CD4-positive, CD25-positive, alpha-beta regulatory T cell (primary cell): Measurements from ENCODE around the gene MVD. TPM values are rescaled to one million over a fixed set of nuclear protein-coding genes. Genes with fewer than 3 reads are reported as not detected.
A peak's percentile ranks its signal among the peaks of the same experiment; 100 is the strongest.

Experiments
- ATAC-seq, 2 donors: fragments of 150-1000 bp; cut with Tn5 transposase; one replicate each; pipeline ENCODE4 v1.10.0; 2021; ENCODE audit warnings: low read depth in 2 of 2, moderate number of reproducible peaks in 2 of 2, moderate library complexity in 1 of 2
- DNase-seq, 3 donors: peaks; one replicate each; pipeline versions ENCODE4 v3.0.0 to v3.0.0-alpha.2; 2012 to 2022; ENCODE audit warnings: mixed read lengths in 1 of 3
- H3K27ac ChIP-seq: one replicate; pipeline ENCODE4 v1.7.0; 2013; ENCODE audit warnings: mild to moderate bottlenecking, low read length; ENCODE audit not compliant: insufficient read depth, poor library complexity, severe bottlenecking
- H3K27me3 ChIP-seq: one replicate; pipeline ENCODE4 v1.7.0; 2013; ENCODE audit warnings: low read length; ENCODE audit not compliant: control insufficient read depth, insufficient read depth
- H3K36me3 ChIP-seq: one replicate; pipeline ENCODE4 v1.7.0; 2013; ENCODE audit warnings: mild to moderate bottlenecking, low read length, moderate library complexity; ENCODE audit not compliant: control insufficient read depth, insufficient read depth
- H3K4me1 ChIP-seq: 2 replicates; pipeline ENCODE4 v1.7.0; 2013; ENCODE audit warnings: mild to moderate bottlenecking, low read length; ENCODE audit not compliant: insufficient read depth, control insufficient read depth, poor library complexity, severe bottlenecking
- H3K4me3 ChIP-seq: one replicate; pipeline ENCODE4 v1.7.0; 2013; ENCODE audit warnings: low read depth, mild to moderate bottlenecking, low read length, moderate library complexity
- H3K9me3 ChIP-seq, 2 experiments: 1 replicate in 1 of 2; 2 replicates in 1 of 2; pipeline ENCODE4 v1.7.0; 2013; ENCODE audit warnings: low read length in 2 of 2, mild to moderate bottlenecking in 1 of 2, moderate library complexity in 1 of 2; ENCODE audit not compliant: control insufficient read depth in 2 of 2
- H3K27ac Mint-ChIP-seq, 3 donors: one replicate each; pipeline ENCODE4 v1.8.0; 2020 to 2022; ENCODE audit warnings: mild to moderate bottlenecking in 3 of 3, mixed read lengths in 3 of 3, moderate library complexity in 2 of 3
- H3K27me3 Mint-ChIP-seq: one replicate; pipeline ENCODE4 v1.8.0; 2022; ENCODE audit warnings: mild to moderate bottlenecking, mixed read lengths
- H3K36me3 Mint-ChIP-seq: one replicate; pipeline ENCODE4 v1.8.0; 2020; ENCODE audit warnings: mixed read lengths
- H3K4me1 Mint-ChIP-seq, 4 donors: one replicate each; pipeline ENCODE4 v1.8.0; 2020 to 2022; ENCODE audit warnings: mixed read lengths in 4 of 4, mild to moderate bottlenecking in 1 of 4
- H3K4me3 Mint-ChIP-seq, 4 donors: one replicate each; pipeline ENCODE4 v1.8.0; 2020 to 2022; ENCODE audit warnings: mild to moderate bottlenecking in 4 of 4, mixed read lengths in 4 of 4, moderate library complexity in 3 of 4
- H3K9me3 Mint-ChIP-seq, 7 donors: one replicate each; pipeline ENCODE4 v1.8.0; 2020 to 2022; ENCODE audit warnings: mixed read lengths in 7 of 7, mild to moderate bottlenecking in 3 of 7, moderate library complexity in 2 of 7
- polyA plus RNA-seq, 4 donors: library from polyadenylated mRNA; unstranded; fragments of 300-500 nt; fragmentation: Illumina TruSeq; gene quantifications; one replicate each; pipeline ENCODE4 v1.2.3, GENCODE V29; 2021
- total RNA-seq: library from RNA; stranded (reverse); gene quantifications from one replicate; pipeline ENCODE4 v1.2.3, GENCODE V29; 2022

MVD gene
- total and polyA plus RNA-seq, 5 donors from 2014 or later = 19.6 to 59.7 (median 23.0) TPM

DNA sequence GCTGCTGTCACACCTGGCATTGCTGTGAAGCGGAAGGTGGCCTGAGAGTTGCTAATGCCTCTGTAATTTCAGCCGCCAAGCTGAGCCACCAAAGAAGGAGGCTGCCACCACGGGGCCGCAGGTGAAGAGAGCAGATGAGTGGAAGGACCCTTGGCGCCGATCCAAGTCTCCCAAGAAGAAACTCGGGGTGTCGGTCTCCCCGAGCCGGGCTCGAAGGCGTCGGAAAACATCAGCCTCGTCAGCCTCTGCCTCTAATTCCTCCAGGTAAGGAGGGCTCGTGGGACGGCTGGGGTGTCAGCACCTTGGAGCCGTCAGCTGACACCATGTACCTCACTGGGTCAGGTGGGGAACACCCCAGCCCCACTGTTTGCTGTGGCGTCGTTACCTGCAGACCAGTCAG is 40.8 kb downstream of the MVD start:
- DNase-seq = no peak
- peaks cover 10% of the 10 kb centered on the region for H3K36me3 Mint-ChIP-seq

GRCh38 chr16:88619859-88620815 is 42.8 kb downstream of the MVD start:
- no peaks in the 10 kb centered on the region for H3K27me3 ChIP-seq
- Mint-ChIP-seq H3K27ac (peak overlapping the region; percentile 94 to 98 (median 95)), H3K27me3 (no peaks in the 10 kb centered on the region), H3K9me3 (no peaks in the 10 kb centered on the region), H3K36me3 (peaks cover 3% of the 10 kb centered on the region), H3K4me3 (peak overlapping the region; percentile 40 to 78 (median 60)), H3K4me1 (peaks cover 8 to 36% (median 27%) of the 10 kb centered on the region in 4 donors)
- peak; percentile 68 to 85 (median 69) for DNase-seq
- H3K9me3 ChIP-seq = no peaks in the 10 kb centered on the region
- peak; percentile 78 to 87 for ATAC-seq
- H3K4me1 ChIP-seq = peaks cover 30% of the 10 kb centered on the region
- H3K4me3 ChIP-seq = peak overlapping the region; percentile 6
- peaks cover 63% of the 10 kb centered on the region for H3K36me3 ChIP-seq
- peak overlapping the region; percentile 78 for H3K27ac ChIP-seq

More for the DNA sequence above, 40.8 kb downstream of the MVD start:
- Mint-ChIP-seq H3K27me3 (no peaks in the 10 kb centered on the region), H3K9me3 (no peaks in the 10 kb centered on the region), H3K27ac (peak overlapping the region in 2 of 3 donors; percentile 52 to 68), H3K4me3 (no peak overlapping the region), H3K4me1 (peaks cover 8 to 34% (median 21%) of the 10 kb centered on the region in 4 donors)
- H3K4me1 ChIP-seq = peaks cover 33% of the 10 kb centered on the region
- peak overlapping the region; percentile 51 for H3K27ac ChIP-seq
- no peak for ATAC-seq
- H3K9me3 ChIP-seq = no peaks in the 10 kb centered on the region
- H3K4me3 ChIP-seq = no peak overlapping the region
- no peaks in the 10 kb centered on the region for H3K27me3 ChIP-seq
- H3K36me3 ChIP-seq = peaks cover 61% of the 10 kb centered on the region

DNA sequence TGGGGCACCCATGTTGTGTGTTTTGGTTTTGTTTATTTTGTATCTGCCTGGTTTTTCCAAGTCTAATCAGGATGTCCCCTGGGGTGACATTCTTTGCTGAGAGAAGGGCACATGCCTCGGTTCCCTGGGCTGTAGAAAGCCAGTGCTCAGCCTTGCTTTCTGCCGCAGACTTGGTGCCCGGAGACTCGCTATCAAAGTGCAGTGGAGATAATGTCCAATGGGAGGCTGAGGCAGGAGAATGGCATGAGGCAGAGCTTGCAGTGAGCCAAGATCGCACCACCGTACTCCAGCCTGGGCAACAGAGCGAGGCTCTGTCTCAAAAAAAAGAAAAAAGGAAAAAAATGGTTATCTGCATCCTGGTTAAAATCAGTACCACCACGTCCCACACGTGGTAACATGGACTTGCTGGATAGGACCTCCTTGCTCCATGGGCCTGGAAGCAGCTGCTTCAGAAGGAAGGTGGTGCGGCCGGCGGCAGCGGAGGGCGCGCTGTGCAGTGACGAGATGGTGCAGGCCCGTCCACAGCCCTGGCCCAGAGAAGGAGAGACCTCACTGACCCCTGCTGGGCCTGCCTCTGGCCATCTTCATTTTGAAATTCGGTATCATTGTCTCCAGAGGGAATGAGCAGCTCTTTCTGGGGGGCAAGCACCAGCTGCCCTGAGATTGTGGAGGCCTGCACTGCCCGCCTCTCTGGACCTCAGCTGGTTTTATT is 43.8 kb downstream of the MVD start:
- Histone ChIP-seq H3K4me3 (no peak overlapping the region), H3K4me1 (peaks cover 25% of the 10 kb centered on the region), H3K27me3 (no peaks in the 10 kb centered on the region), H3K36me3 (peaks cover 61% of the 10 kb centered on the region), H3K27ac (peak overlapping the region; percentile 78), H3K9me3 (no peaks in the 10 kb centered on the region)
- peak overlapping the region; percentile 79 to 95 (median 94) for H3K27ac Mint-ChIP-seq
- no peak for ATAC-seq
- H3K27me3 Mint-ChIP-seq = no peaks in the 10 kb centered on the region
- DNase-seq = no peak
- H3K9me3 Mint-ChIP-seq = no peaks in the 10 kb centered on the region
- H3K36me3 Mint-ChIP-seq = peaks cover 3% of the 10 kb centered on the region
- peak overlapping the region in 2 of 4 donors; percentile 53 to 78 for H3K4me3 Mint-ChIP-seq
- H3K4me1 Mint-ChIP-seq = peaks cover 8 to 39% (median 28%) of the 10 kb centered on the region in 4 donors

- H3K9me3 ChIP-seq = no peaks in the 10 kb centered on the region
- peak overlapping the region; percentile 78 for H3K27ac ChIP-seq
- peaks cover 60% of the 10 kb centered on the region for H3K36me3 ChIP-seq
- no peak overlapping the region for H3K4me3 Mint-ChIP-seq
- H3K4me1 Mint-ChIP-seq = peaks cover 12 to 44% (median 32%) of the 10 kb centered on the region in 4 donors
- no peaks in the 10 kb centered on the region for H3K9me3 Mint-ChIP-seq
- peaks cover 25% of the 10 kb centered on the region for H3K4me1 ChIP-seq
- ATAC-seq = no peak
- H3K27ac Mint-ChIP-seq = peak overlapping the region; percentile 76 to 95 (median 94)
- H3K36me3 Mint-ChIP-seq = peaks cover 6% of the 10 kb centered on the region
- no peaks in the 10 kb centered on the region for H3K27me3 ChIP-seq
- no peak for DNase-seq
- H3K4me3 ChIP-seq = no peak overlapping the region
- H3K27me3 Mint-ChIP-seq = no peaks in the 10 kb centered on the region
Measured at GRCh38 chr16:88618182-88618955, 44.5 kb downstream of the MVD start.

DNA sequence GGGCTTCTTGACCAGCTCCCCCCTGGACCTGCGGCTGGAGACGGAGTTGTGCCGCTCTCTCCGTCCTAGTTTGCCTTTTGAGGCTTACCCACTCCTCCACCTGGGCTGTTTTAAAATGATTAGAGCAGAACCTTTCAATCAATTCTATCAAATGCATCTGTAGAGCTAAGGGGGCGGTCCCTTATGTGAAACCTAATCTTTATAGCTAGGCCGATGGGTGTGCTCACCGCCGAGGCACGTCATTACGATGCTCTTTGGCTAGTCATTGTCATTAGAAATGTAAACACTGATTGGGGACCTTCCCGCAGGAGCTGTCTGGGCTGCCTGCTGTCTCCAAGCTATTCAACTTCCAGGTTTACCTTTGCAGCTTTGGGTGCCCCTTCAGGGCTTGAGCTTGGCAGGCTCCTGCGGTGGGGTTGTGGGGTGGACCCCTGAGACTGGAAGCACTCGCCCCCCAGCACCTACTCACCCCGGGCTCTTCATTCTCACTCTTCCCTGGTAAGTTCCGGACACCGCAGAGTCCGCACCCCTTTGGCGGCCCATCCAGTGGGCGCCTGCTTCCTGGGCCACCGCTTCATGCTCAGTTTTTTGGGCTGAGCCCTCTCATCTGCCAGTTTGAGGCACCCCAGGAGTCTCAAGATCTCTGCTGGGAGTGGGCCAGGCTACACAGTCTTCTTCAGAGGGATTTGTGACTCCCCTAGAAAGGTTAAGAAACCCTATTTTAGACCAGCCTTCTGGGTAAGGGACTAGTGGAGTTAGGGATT is 45.4 kb downstream of the MVD start:
- Mint-ChIP-seq H3K27me3 (no peaks in the 10 kb centered on the region), H3K9me3 (no peaks in the 10 kb centered on the region), H3K27ac (peak overlapping the region; percentile 76 to 95 (median 94)), H3K36me3 (peaks cover 11% of the 10 kb centered on the region), H3K4me3 (no peak overlapping the region), H3K4me1 (peaks cover 12 to 48% (median 35%) of the 10 kb centered on the region in 4 donors)
- no peak for DNase-seq
- Histone ChIP-seq H3K9me3 (no peaks in the 10 kb centered on the region), H3K4me1 (peaks cover 25% of the 10 kb centered on the region), H3K4me3 (no peak overlapping the region), H3K27me3 (no peaks in the 10 kb centered on the region), H3K27ac (peak overlapping the region; percentile 19), H3K36me3 (peaks cover 60% of the 10 kb centered on the region)
- no peak for ATAC-seq

DNA sequence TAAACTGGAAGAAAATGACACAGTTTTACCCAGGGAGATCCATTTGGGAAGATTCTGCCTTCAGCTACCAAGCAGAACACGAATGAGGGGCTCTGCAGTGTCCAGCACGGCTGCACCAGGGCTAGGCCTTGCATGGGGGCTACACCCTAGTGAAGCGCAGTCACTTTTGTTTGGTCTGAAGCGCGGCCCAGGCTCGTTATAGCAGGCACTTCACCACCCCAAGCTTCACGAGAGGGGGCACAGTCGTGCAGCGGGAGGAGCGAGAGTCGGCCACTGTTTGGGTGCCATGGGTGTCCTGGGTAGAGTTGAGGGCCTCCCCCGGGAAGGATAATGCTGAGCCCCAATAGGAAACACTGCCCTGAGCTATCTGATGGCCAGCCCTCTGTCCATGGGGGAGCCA is 46.2 kb downstream of the MVD start:
- Mint-ChIP-seq H3K27ac (peak overlapping the region in 2 of 3 donors; percentile 80 to 95), H3K27me3 (no peaks in the 10 kb centered on the region), H3K4me3 (no peak overlapping the region), H3K36me3 (peaks cover 11% of the 10 kb centered on the region), H3K9me3 (no peaks in the 10 kb centered on the region), H3K4me1 (peaks cover 12 to 48% (median 35%) of the 10 kb centered on the region in 4 donors)
- no peaks in the 10 kb centered on the region for H3K9me3 ChIP-seq
- no peak overlapping the region for H3K4me3 ChIP-seq
- DNase-seq = no peak
- H3K36me3 ChIP-seq = peaks cover 59% of the 10 kb centered on the region
- peaks cover 25% of the 10 kb centered on the region for H3K4me1 ChIP-seq
- no peaks in the 10 kb centered on the region for H3K27me3 ChIP-seq
- no peak overlapping the region for H3K27ac ChIP-seq
- no peak for ATAC-seq
